HG02610 (cell line): ENCODE results near the gene MLXIPL.
"Not testable (repeated sequence)": the region's sequence is repeated elsewhere in the genome, so short reads cannot be mapped to it uniquely, and the experiment has no call there.

ENCODE experiments used
- ATAC-seq: cut with Tn5 transposase; IDR thresholded peaks from one replicate; pipeline ENCODE4 v1.9.1; 2021; ENCODE audit warnings: mild to moderate bottlenecking, moderate library complexity; ENCODE audit not compliant: unreplicated experiment

Gene MLXIPL

GRCh38 chr7:73646785-73647724 is 22.7 kb upstream of the MLXIPL start:
- ATAC-seq, result no peak

- no peak for ATAC-seq
Observed at GRCh38 chr7:73645643-73646174, 21.4 kb upstream of the MLXIPL start.

- no peak for ATAC-seq
Observed at GRCh38 chr7:73644688-73645286, 20.5 kb upstream of the MLXIPL start.

- no peak for ATAC-seq
Observed at GRCh38 chr7:73642834-73643233, 18.5 kb upstream of the MLXIPL start.

GRCh38 chr7:73638911-73639310 is 14.6 kb upstream of the MLXIPL start:
- ATAC-seq, result no peak

- ATAC-seq, result no peak
Observed at GRCh38 chr7:73635428-73636200, 11.3 kb upstream of the MLXIPL start.

GRCh38 chr7:73633844-73634243 is 9.5 kb upstream of the MLXIPL start:
- no peak for ATAC-seq

GRCh38 chr7:73633323-73633722 is 9.0 kb upstream of the MLXIPL start:
- ATAC-seq, result no peak

GRCh38 chr7:73631558-73631957 is 7.2 kb upstream of the MLXIPL start:
- ATAC-seq, result no peak

GRCh38 chr7:73628504-73628903 is 4.2 kb upstream of the MLXIPL start:
- ATAC-seq, result no peak

- ATAC-seq, result no peak
Observed at GRCh38 chr7:73626814-73627213, 2.5 kb upstream of the MLXIPL start.

- ATAC-seq, result no peak
Observed at GRCh38 chr7:73625276-73625675, 954 bp upstream of the MLXIPL start.

- no peak for ATAC-seq
Observed at GRCh38 chr7:73624669-73625001, 313 bp upstream of the MLXIPL start.

- ATAC-seq, result no peak
Observed at GRCh38 chr7:73622909-73623797, 1.2 kb downstream of the MLXIPL start.

GRCh38 chr7:73622527-73622908 is 1.8 kb downstream of the MLXIPL start:
- ATAC-seq, result no peak

GRCh38 chr7:73621168-73622063 is 2.9 kb downstream of the MLXIPL start:
- ATAC-seq, result no peak

- not testable (repeated sequence) for ATAC-seq
Observed at GRCh38 chr7:73619394-73619793, 4.9 kb downstream of the MLXIPL start.

GRCh38 chr7:73618538-73618937 is 5.8 kb downstream of the MLXIPL start:
- ATAC-seq, result no peak

- ATAC-seq, result not testable (repeated sequence)
Observed at GRCh38 chr7:73617520-73617919, 6.8 kb downstream of the MLXIPL start.
